Stimulated activated CD4-positive, alpha-beta T cell treated with anti-CD3 and anti-CD28 coated beads, TNF-alpha, amount 100 ng/mL, for 24 hours (primary cell): ENCODE measurements around the gene POLR3K.
"Not testable (repeated sequence)": the region's sequence is repeated elsewhere in the genome, so short reads cannot be mapped to it uniquely, and the experiment has no call there.

Experiments
- DNase-seq, 3 experiments: peaks; one replicate each; pipeline ENCODE4 v3.0.0-alpha.2; 2020; ENCODE audit warnings: low read depth in 3 of 3

The POLR3K gene

DNA sequence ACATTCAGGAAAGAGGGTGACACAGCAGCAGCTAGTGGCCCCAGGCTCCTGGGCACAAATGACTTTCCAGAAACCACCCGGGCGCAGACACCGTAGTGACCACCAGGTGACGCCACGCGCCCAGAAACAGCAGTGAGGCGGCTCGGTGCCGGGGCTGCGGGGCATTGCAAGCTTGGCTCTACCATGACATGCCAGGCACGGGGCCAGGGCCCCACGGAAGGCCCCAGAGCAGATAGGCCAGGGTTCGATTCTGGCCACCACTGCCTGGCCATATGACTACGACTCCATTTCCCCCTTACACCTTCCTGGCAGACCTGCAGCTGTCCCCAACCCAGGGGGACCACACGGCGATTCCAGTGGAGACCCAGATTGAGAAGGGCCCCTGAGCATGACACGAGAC is 12.3 kb upstream of the POLR3K start:
- DNase-seq: peak; percentile 70 to 85 (median 75)

DNA sequence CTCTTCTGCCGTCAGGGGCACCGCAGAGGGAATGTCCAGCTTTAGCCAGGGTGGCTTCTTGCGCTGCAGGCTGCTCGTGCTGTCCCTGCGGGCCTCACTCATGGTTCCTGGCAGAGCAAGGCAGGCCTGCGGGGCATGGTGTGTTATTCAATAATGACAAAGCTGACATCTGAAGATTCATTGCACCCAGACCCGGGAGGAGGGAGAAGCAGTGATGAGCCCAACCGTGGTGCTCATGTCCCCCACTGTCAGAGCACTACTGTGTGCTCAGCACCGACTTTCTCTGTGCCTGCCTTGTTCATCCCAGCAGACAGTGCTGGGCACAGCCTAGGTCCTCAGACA is 11.5 kb upstream of the POLR3K start:
- DNase-seq: no peak

DNA sequence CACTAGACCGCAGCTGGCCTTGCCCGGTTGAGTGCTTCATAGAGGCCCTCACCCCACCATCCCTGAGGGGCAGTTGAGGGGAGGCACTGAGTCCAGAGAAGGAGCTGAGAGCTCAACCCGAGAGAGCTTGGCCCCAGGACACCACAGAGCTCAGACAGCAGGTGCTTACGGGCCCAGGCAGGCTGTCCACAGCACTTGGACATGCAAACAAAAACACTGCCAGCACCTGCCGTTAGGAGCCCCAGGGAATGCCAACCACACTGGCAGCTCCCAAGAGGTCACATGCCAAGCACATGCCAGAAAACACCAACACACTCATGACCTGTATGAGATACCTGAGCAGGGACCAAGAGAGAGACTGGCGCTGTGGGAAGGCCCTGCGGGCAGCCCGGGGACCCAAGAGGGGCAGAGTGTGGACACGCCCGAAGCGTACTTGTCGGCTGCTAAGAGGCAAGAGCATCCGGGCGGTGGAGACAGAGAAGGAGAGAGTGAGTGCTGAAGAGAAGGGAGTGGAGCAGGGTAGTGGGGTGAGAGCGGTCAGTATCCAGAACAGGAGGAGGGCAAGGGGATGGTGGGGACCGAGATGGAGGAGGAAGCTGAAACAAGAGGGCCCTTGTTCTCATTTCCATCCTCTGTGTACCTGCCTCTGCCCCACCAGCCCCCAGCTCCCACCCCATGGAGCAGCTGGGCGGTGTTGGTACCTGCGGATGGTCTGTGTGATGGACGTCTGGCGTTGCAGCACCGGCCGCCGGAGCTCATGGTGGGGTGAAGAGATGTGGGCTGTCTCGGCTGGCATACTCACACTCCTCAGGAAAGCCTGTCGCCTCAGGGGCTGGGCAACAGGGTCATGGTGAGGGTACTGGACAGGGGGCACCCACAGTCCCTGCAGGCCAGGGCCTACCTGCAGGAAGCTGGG is 10.8 kb upstream of the POLR3K start:
- no peak for DNase-seq

DNA sequence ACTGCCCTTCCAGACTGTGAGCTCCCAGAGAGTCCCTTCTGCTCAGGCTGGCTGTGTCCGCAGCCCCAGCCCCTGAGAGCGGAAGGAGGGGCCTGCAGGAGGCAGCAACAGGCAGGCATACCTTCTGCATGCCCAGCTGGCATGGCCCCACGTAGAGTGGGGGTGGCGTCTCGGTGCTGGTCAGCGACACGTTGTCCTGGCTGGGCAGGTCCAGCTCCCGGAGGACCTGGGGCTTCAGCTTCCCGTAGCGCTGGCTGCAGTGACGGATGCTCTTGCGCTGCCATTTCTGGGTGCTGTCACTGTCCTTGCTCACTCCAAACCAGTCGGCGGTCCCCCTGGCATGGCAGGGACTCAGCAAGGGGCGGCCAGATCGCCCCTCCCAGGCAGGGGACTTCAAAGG is 10.1 kb upstream of the POLR3K start:
- no peak for DNase-seq

DNA sequence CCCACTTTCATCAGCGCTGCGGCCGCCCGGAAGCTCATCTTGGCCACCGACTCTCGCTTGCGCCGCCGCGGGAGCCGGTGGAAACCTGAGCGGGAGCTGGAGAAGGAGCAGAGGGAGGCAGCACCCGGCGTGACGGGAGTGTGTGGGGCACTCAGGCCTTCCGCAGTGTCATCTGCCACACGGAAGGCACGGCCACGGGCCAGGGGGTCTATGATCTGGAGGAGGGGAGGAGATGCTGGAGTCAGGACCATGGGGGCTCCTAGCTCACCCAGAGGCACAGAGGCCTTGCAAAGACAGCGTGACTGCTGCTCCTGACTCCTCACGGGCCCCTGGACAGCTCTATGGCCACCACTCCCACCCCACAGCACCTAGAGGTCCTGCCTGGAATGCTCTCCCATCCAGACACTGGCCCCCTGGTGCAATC is 9.6 kb upstream of the POLR3K start:
- DNase-seq: no peak

DNA sequence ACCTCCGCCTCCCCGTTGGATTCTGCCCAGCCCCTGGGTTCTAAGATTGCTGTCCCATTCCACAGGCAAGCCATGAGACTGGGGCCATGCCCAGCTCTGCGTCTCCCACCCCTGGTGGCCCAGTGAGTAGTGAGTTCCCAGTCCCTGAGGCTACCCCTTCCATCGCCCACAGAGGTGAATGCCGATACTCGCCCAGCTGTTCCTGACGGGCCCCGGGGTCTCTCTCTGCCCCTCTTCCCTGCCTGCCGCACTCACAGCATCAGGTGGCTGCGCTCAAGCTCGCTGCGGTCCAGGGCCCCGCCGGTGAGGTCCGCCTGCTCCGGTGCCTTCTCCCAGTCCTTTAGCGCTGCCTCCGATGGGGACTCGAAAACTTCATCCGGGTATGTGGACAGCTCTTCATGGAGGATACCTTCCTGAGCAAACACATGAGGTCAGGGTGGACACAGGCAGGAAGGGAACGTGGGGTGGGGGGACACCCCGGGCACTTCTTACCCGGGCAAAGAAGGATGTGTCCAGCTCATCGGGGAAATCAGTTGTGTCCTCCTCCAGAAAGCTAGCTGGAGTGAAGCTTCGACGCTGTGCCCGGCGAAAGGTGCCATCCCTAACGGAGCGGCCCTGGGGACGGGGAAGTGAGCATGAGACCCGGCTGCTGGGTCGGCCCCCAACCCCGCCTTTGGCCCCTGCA is 9.0 kb upstream of the POLR3K start:
- no peak for DNase-seq

DNA sequence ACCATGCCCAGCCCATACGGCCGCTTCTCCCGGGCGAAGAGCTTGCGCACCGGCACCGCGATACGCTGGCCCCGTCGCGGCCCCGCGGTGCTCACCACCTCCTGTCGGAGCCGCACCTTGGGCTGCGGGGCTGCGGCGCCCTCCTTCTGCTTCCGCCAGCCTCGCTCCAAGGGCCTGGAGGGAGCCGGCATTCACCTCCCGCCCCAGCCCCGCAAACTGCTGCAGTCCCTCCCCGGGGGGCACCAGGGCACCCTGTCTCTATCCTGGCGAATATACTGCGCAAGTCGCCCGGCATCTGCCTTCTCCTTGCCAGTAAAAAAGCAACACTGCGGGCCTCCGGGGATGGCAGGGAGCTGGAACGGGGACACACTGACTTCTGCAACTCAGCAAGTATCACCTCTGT is 8.5 kb upstream of the POLR3K start:
- no peak for DNase-seq

DNA sequence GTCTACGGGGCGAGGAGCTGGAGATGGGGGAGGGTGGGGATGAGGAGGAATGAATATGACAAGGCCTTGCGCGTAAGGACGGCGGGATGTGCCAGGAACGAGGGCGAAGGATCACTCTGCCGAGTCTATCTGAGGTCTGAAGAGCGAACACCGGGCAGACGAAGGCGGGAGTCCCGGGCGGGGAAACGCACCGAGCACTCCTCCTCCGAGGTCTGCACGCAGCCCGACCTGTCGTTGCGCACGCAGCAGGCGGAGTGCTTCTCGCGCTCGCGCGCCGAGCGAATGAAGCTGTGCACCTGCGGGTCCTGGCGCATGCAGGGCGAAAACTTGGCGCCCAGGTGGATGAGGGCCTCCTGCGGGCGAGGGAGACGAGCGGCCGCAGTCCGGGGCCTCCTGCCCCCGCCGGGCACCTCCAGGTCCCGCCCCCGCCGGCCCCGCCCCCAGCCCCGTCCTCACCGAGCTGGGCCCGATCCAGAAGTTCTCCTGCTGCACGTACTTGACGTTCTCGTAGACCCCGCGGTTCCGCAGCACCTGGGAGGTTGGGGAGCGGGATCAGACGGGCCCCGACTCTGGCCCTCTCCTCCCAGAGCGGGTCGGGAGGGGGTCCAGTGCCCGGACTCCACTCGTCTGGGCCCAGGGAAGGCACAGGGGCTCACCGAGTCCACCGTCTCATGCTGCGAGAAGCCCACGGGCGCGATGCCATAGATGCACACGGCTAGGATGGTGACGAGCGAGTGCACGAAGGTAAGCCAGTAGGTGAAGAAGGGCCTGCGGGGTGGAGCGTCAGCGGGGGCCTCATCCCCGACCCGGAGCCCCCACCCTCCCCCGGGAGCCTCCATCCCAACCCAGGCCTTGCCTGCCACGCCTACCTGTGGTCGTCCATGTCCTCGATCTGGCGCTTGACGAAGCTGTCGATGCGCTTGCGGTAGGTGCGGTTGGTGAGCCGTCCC is 7.8 kb upstream of the POLR3K start:
- DNase-seq: no peak

DNA sequence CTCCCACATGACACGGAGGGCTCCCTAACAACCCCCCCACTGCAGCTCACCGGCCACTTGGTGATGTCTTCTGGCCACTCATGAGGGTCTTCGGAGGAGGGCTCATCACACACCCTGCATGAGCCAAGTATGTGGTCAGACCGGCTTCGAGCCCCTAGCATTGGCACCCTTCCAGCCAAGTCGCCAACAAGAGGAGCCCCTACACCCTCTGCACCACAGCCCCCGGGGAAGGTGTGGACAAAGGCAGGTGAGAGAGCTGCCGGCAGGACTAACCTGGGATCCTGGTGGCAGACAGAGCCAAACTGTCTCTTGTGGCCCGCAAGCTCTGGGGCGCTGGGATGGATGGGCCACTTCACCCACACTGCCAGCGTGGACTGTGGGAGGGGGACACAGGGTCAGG is 6.8 kb upstream of the POLR3K start:
- DNase-seq: no peak

DNA sequence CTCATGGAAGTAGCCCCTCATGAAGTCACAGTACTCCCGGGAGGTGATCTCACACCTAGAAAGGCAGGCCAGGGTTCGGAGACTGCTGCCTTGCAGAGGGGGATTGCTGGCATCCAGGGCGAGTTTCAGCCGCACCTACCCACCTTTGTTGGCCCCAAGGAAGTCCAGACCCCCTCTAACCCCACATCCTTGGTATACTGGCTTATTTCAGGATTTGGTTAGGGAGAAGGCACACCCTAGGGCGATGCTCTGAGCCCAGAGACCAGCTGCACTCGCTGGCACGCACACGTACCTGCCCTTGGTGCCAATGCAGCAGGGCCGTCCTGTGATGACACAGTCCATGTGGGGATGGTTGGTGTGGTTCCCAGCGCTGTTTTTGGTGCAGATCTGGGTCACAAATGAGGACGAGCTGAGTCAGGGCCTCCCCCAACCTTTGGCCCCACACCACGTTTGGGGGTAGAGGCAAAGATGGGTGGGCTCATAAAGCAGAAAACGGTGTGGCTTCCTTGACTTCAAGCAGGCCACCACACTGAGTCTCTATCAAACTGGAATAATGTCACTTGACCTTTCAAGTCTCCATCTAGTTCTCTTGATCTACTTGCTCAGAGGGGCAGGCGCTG is 6.1 kb upstream of the POLR3K start:
- no peak for DNase-seq

DNA sequence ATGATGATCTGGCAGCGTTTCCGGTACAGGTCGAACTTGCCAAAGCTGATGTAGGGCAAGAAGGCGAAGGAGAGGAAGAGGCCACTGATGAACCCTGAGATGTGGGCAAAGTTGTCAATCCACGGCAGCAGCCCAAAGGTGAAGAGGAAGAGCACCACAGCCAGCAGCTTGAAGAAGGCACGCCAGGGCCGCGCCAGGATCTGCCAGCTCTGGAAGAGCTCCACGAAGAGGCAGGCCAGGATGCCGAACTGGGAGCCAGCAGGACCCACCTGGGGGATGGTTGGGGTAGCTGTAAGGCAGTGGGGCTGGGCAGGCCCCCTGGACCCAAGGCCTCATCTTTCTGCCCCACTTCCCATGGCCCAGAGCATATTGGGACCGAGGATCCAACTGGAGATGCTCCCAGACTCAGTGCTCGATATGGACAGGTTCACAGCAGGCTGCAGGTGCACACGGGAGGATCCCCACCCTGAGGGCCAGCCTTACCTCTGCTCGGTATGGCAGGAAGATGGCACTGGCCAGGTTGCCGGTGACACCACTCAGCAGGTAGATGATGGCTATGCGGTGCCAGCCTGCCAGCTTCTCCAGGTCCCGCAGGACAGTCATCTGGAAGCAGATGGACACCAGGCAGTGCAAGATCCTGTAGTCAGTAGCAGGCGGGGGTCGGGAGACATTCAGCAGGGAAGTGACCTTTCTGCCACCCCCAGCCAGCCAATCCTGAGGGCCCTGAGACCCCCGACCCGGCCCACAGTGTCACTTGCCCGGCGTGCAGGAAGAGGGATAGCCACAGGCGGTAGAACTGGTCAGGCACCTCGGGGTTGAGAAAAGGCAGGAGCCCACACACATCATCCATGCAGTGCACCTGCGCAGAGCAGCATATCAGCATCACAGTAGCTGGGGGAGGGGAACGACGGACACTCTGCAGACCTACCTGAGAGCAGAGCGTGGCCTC is 5.4 kb upstream of the POLR3K start:
- DNase-seq: no peak

DNA sequence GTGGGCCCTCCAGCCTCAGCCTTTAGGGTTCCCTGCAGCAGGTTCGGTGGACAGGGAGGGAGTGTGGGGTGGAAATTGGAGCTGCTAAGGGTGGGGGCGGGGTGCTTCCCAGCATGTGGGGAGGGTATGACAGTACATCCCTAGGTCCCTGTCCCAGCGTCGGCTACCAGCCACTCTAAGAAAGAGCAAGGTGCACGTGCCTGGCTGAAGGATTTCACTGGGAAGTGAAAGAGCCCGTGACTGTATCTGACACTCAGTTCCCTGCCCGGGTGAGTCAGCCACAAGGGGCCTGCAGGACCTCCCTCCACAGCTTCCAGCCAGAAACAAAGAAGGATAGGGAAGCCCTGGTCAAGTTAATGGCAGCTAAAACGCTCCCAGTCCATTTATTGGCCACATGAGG is 4.3 kb upstream of the POLR3K start:
- DNase-seq: no peak

DNA sequence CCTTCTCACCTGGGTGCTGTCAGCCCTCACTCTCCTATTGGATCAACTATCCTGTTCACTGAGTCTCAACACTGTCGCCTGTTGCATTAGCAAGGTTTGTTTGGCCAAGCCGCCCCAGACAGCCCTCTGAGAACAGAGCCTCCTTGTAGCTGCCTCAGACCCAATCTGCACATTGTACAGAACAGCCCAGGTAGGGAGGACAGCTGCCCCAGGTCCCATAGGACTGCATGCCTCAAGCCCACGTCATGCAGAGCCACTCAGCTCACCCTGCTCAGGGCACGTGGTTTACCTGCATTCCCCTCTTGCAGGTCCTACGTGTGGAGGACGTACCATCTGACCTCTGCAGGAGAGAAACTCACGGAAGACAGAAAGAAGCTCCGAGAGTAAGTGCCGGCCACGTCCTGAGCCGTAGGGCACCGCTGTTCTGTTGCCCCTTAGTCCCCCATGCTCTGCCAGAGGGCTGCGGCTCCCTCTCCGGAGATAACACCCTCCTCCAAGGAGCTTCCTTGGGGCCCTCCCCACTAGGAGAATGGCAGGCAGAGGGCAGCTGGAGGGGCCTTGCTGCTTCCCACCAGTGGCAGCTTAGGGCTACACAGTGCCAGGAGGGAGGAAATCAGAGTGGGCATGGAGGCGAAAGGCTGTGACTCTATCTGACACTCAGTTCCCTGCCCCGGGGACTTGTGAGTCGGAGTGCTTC is 3.0 kb upstream of the POLR3K start:
- DNase-seq: no peak

DNA sequence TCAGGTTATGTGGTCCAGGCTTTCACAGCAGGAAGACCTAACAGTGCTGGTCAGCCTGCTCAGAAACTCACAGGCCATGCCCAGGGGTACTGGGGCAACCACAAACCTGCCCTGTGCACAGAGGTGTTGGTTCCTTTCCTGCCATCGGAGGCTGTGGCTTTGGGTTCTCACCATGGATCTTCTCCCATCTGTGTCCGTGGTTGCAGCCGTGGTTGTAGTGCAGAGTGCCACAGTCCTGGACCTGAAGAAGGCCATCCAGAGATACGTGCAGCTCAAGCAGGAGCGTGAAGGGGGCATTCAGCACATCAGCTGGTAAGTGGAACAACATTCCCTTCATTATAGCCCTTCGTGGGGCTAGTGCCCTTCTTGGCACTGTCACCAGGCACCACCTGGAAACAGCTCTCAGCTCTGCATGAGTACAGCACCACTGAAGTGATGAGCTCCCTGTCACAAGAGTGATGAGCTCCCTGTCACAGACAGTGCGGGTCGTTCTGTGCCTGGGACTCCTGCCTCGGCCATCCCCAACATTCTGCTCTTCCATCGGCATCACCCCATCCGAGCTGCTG is 2.2 kb upstream of the POLR3K start:
- no peak for DNase-seq

DNA sequence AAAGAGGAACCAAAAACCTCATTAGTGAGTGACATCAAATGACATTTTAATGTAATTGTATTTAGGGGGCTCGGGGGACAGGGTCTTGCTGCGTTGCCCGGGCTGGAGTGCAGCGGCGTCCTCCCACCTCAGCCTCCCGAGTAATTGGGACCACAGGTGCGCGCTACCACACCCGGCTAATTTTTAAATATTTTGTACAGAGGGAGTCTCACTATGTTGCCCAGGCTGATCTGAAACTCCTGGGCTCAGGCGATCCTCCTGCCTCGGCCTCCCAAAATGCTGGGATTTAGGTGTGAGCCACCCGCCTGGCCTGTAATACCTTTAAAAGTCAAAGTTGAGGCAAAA is 801 bp upstream of the POLR3K start:
- DNase-seq: no peak

DNA sequence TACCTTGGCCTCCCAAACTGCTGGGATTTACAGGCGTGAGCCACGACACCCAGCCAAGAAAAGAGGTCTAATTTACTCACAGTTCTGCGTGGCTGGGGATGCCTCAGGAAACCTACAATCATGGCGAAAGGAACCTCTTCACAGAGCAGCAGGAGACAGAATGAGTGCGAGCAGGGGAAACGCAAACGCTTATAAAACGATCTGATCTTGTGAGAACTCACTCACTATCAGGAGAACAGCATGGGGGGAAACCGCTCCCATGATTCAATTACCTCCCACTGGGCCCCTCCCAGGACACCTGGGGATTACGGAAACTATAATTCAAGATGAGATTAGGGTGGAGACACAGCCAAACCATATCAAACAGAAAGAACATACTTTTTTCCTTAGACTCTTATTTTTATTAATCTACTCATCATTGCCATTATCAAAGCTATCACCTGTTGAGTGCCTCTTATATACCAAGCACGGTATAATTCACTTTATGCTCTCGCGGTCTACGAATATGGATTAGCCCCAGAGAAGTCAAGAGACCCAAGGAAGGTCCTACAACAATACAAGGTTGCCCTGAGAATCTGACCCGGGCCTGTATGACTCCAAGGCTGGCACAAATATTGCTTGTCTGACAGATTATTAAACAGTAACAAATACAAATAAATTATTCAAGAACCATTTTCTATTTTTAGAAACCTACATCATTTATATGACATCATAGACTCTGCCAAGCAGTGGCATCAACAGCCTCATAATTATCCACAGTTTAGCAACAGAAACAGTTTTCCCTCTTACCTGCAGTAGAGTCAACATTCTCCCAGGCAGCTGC is 2.4 kb downstream of the POLR3K start:
- no peak for DNase-seq

DNA sequence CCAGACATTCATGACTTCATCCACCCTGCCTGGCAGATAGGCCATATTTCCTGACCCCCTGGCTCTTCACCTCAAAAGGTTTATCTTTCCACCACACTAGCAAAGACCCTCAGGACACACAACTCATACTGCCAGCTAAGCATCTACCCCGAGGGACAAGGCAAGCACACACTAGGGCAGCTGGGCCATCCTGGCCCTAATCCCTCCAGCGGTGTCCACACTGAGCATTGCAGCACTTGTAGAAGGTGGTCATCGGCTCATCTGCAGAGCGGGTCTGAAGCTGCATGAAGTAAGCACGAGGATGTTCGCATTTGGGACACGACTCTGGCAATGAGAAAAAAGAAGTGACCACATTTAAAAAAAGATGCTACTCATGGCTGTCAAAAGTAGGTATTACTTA is 6.2 kb downstream of the POLR3K start:
- no peak for DNase-seq

DNA sequence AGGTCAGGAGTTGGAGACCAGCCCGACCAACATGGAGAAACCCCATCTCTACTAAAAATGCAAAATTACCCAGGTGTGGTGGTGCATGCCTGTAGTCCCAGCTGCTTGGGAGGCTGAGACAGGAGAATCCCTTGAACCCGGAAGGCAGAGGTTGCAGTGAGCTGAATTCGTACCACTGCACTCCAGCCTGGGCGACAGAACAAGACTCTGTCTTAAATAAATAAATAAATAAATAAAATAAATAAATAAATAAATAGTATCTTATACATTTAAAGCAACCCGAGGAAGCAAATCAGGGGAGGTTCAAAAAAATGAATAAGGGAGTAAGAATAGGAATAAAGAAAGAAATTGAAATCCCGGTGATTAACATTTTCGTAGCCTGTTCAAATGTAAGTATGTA is 6.9 kb downstream of the POLR3K start:
- not testable (repeated sequence) for DNase-seq

DNA sequence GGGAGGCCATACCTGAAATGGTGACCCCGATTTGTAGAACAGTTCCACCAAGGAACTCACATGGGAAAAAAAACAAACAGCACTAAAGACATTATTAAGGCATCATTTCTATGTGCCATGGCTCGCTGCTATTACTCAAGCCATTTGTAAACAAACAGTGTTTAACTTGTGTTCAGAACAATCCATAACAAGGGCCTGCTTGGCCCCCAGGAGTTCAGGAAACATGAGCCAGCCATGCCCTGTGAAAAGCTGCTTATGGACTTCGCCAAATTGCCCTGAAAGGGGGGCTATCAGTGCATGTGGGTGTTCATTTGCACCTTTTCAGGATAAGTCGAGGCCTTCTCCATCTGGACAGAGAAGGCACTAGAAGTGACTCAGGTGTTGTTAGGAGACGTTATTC is 8.0 kb downstream of the POLR3K start:
- no peak for DNase-seq
